Left cardiac atrium (tissue), 4 donors: Measurements from ENCODE around the gene FGFR4. TPM values are rescaled to one million over a fixed set of nuclear protein-coding genes. Genes with fewer than 3 reads are reported as not detected.
A peak's percentile ranks its signal among the peaks of the same experiment; 100 is the strongest.

ENCODE experiments used
- ATAC-seq, 2 donors: fragments of 200-7000 bp; cut with Tn5 transposase; one replicate each; pipeline ENCODE4 v1.9.1; 2020; ENCODE audit warnings: mild to moderate bottlenecking in 2 of 2, moderate library complexity in 2 of 2
- DNase-seq: peaks from one replicate; pipeline ENCODE4 v3.0.0-alpha.2; 2020
- intact Hi-C, 2 donors: fragments of 100-400 bp; cut with DNase I; formaldehyde crosslinking; loops; one replicate each; pipeline versions ENCODE4 v1.14.1 to v1.15.1; 2022 to 2023
- total RNA-seq, 2 donors: library from RNA; stranded (reverse); fragmentation: NEBNext Ultra II Directional; extraction: Animal tissue kit (Norgen Biotek cat#: 25700); gene quantifications; one replicate each; pipeline ENCODE4 v1.2.1, GENCODE V29; 2021
- donor health status: DM: no; HTN: yes; CAD: no.
- donor health status: DM: no; HTN: yes; CAD: no; lungs with severe emphysema.
- donor health status: DM: yes; HTN: yes; CAD: no.
- donor health status: Dilated cardiomyopathy.

Gene FGFR4
- total RNA-seq, 2 donors from 2014 or later, result 0.92 to 1.4 TPM

GRCh38 chr5:177080265-177080664, 6.5 kb upstream of the FGFR4 start:
- intact Hi-C loops, result no loop called here
- DNase-seq (no peak), ATAC-seq (no peak)

GRCh38 chr5:177081859-177082258, 4.9 kb upstream of the FGFR4 start:
- no peak for ATAC-seq
- no peak for DNase-seq
- intact Hi-C loops, result no loop called here

GRCh38 chr5:177083357-177083756, 3.4 kb upstream of the FGFR4 start:
- intact Hi-C loops, result no loop called here
- DNase-seq (no peak), ATAC-seq (no peak)

- no peak for DNase-seq
- no peak for ATAC-seq
- intact Hi-C loops, result no loop called here
These were observed 2.5 kb upstream of the FGFR4 start for GRCh38 chr5:177084175-177084574.

GRCh38 chr5:177085985-177086653, 596 bp upstream of the FGFR4 start:
- DNase-seq (no peak), ATAC-seq (no peak)
- intact Hi-C loops, result no loop called here

GRCh38 chr5:177087398-177088005, 787 bp downstream of the FGFR4 start:
- intact Hi-C loops, result no loop called here
- ATAC-seq (peak in 1 of 2 donors; percentile 2), DNase-seq (no peak)

- DNase-seq (peak; percentile 56), ATAC-seq (peak in 1 of 2 donors; percentile 60)
- intact Hi-C loops, result no loop called here
These were observed 2.4 kb downstream of the FGFR4 start for GRCh38 chr5:177089127-177089526.

- ATAC-seq, result no peak
- intact Hi-C loops, result no loop called here
- no peak for DNase-seq
These were observed 3.3 kb downstream of the FGFR4 start for GRCh38 chr5:177089825-177090641.

GRCh38 chr5:177090813-177091212, 4.1 kb downstream of the FGFR4 start:
- no peak for ATAC-seq
- no peak for DNase-seq
- intact Hi-C loops, result no loop called here

GRCh38 chr5:177091232-177091631, 4.5 kb downstream of the FGFR4 start:
- intact Hi-C loops, result no loop called here
- ATAC-seq (no peak), DNase-seq (no peak)

GRCh38 chr5:177092178-177093081, 5.7 kb downstream of the FGFR4 start:
- intact Hi-C loops, result no loop called here
- DNase-seq, result no peak
- ATAC-seq, result no peak

GRCh38 chr5:177093082-177093712, 6.5 kb downstream of the FGFR4 start:
- no peak for ATAC-seq
- intact Hi-C loops, result no loop called here

GRCh38 chr5:177093803-177094202, 7.1 kb downstream of the FGFR4 start:
- intact Hi-C loops, result no loop called here
- DNase-seq, result no peak
- ATAC-seq, result no peak

More at GRCh38 chr5:177093082-177093712, 6.5 kb downstream of the FGFR4 start:
- no peak for DNase-seq

GRCh38 chr5:177094224-177095087, 7.7 kb downstream of the FGFR4 start:
- DNase-seq (peak; percentile 81), ATAC-seq (peak; percentile 75 to 86)
- intact Hi-C loops, result no loop called here

GRCh38 chr5:177095088-177095669, 8.5 kb downstream of the FGFR4 start:
- intact Hi-C loops, result no loop called here
- DNase-seq, result no peak
- ATAC-seq, result no peak

GRCh38 chr5:177096162-177097015, 9.7 kb downstream of the FGFR4 start:
- intact Hi-C loops, result no loop called here
- ATAC-seq (no peak), DNase-seq (no peak)
